Liver (tissue), 9 donors: Measurements from ENCODE around the gene SERPINE1. TPM values are rescaled to one million over a fixed set of nuclear protein-coding genes. Genes with fewer than 3 reads are reported as not detected.

Source experiments
- DNase-seq: peaks from one replicate; pipeline ENCODE4 v3.0.0-alpha.2; 2017; ENCODE audit warnings: low spot score
- H3K27ac ChIP-seq, 2 donors: one replicate each; pipeline ENCODE4 v1.7.0; 2013; ENCODE audit warnings: inconsistent platforms in 2 of 2, low read length in 2 of 2, control low read depth in 1 of 2, low read depth in 1 of 2, mild to moderate bottlenecking in 1 of 2
- H3K27me3 ChIP-seq, 4 donors: one replicate each; pipeline versions ENCODE4 v1.6.1 to v1.7.0; 2013; ENCODE audit warnings: low read length in 3 of 4, inconsistent platforms in 1 of 4, mild to moderate bottlenecking in 1 of 4, moderate library complexity in 1 of 4; ENCODE audit not compliant: control insufficient read depth in 4 of 4, insufficient read depth in 4 of 4
- H3K36me3 ChIP-seq, 4 donors: one replicate each; pipeline versions ENCODE4 v1.6.1 to v1.7.0; 2013; ENCODE audit warnings: low read length in 3 of 4, mild to moderate bottlenecking in 3 of 4, low read depth in 1 of 4, moderate library complexity in 1 of 4; ENCODE audit not compliant: control insufficient read depth in 4 of 4, insufficient read depth in 3 of 4
- H3K4me1 ChIP-seq, 4 donors: one replicate each; pipeline versions ENCODE4 v1.6.1 to v1.7.0; 2013; ENCODE audit warnings: low read length in 3 of 4, mild to moderate bottlenecking in 3 of 4, moderate library complexity in 1 of 4; ENCODE audit not compliant: control insufficient read depth in 4 of 4, insufficient read depth in 4 of 4
- H3K4me3 ChIP-seq, 3 donors: one replicate each; pipeline versions ENCODE4 v1.6.1 to v1.7.0; 2013; ENCODE audit warnings: low read length in 3 of 3, control low read depth in 1 of 3, low read depth in 1 of 3, mild to moderate bottlenecking in 1 of 3
- H3K9ac ChIP-seq, 2 donors: one replicate each; pipeline ENCODE4 v1.7.0; 2013; ENCODE audit warnings: low read length in 2 of 2, mild to moderate bottlenecking in 2 of 2, moderate library complexity in 2 of 2, control low read depth in 1 of 2, low read depth in 1 of 2
- H3K9me3 ChIP-seq, 4 donors: one replicate each; pipeline versions ENCODE4 v1.6.1 to v1.7.0; 2013; ENCODE audit warnings: low read length in 3 of 4; ENCODE audit not compliant: control insufficient read depth in 4 of 4
- ATF3 ChIP-seq: IDR thresholded peaks from 2 replicates; pipeline ENCODE4 v1.6.1; 2016; ENCODE audit warnings: antibody characterized with exemption
- CTCF ChIP-seq: fragments of 150-350 bp; IDR thresholded peaks from 2 replicates; pipeline ENCODE4 v1.5.1; 2017; ENCODE audit warnings: improper control_type of control experiment, low read depth, low read length; ENCODE audit not compliant: missing input control
- FOXA2 ChIP-seq: IDR thresholded peaks from 2 replicates; pipeline ENCODE4 v1.6.1; 2016; ENCODE audit warnings: antibody characterized with exemption
- GABPA ChIP-seq, 2 donors: IDR thresholded peaks in 1 of 2; conservative IDR thresholded peaks in 1 of 2; 2 replicates each; pipeline ENCODE4 v1.6.1; 2016; ENCODE audit warnings: antibody characterized with exemption in 2 of 2, mild to moderate bottlenecking in 1 of 2, moderate library complexity in 1 of 2
- HNF4A ChIP-seq, 2 donors: conservative IDR thresholded peaks; 2 replicates each; pipeline ENCODE4 v1.6.1; 2016; ENCODE audit warnings: antibody characterized with exemption in 2 of 2, mild to moderate bottlenecking in 2 of 2
- HNF4G ChIP-seq: IDR thresholded peaks from 2 replicates; pipeline ENCODE4 v1.6.1; 2016; ENCODE audit warnings: antibody characterized with exemption
- MAX ChIP-seq: IDR thresholded peaks from 2 replicates; pipeline ENCODE4 v1.6.1; 2016; ENCODE audit warnings: antibody characterized with exemption
- NR2F2 ChIP-seq: IDR thresholded peaks from 2 replicates; pipeline ENCODE4 v1.6.1; 2016; ENCODE audit warnings: antibody characterized with exemption
- REST ChIP-seq: IDR thresholded peaks from 2 replicates; pipeline ENCODE4 v1.6.1; 2016; ENCODE audit warnings: antibody characterized with exemption, mild to moderate bottlenecking
- RXRA ChIP-seq, 2 donors: IDR thresholded peaks; 2 replicates each; pipeline ENCODE4 v1.6.1; 2017 to 2018; ENCODE audit warnings: antibody characterized with exemption in 2 of 2, mild to moderate bottlenecking in 1 of 2
- TAF1 ChIP-seq: conservative IDR thresholded peaks from 2 replicates; pipeline ENCODE4 v1.6.1; 2016; ENCODE audit warnings: antibody characterized with exemption, mild to moderate bottlenecking
- ZBTB33 ChIP-seq: IDR thresholded peaks from 2 replicates; pipeline ENCODE4 v1.6.1; 2016; ENCODE audit warnings: antibody characterized with exemption
- WGBS: extraction: QIAGEN DNeasy Blood & Tissue Kit; methylation state at CpG from one replicate; pipeline ENCODE4 v1.1.7; 2013; 5-methylcytosine and 5-hydroxymethylcytosine counted together
- polyA plus RNA-seq, 2 donors: library from polyadenylated mRNA; stranded (reverse) in 1 of 2; unstranded in 1 of 2; fragments of 200-250 nt in 1 of 2; fragments of >200 nt in 1 of 2; fragmentation: Nextera tagmentation in 1 of 2; extraction: Ambion mirVana in 1 of 2; gene quantifications; one replicate each; pipeline versions ENCODE4 v1.2.1 to v1.2.3, GENCODE V29; 2013 to 2015
- total RNA-seq, 2 donors: library from RNA; depleted of rRNA; stranded (reverse); fragments of >200 nt; gene quantifications; one replicate each; pipeline ENCODE4 v1.2.3, GENCODE V29; 2014
- donor health status: healthy.
- donor health status: healthy.
- donor health status: healthy.
- donor health status: healthy.
- donor health status: healthy.

Gene SERPINE1
- total and polyA plus RNA-seq, 4 donors: 0.93 to 18.6 (median 8.0) TPM

GRCh38 chr7:101088069-101088425, 38.9 kb upstream of the SERPINE1 start:
- Histone ChIP-seq H3K36me3 (peaks cover 0 to 25% (median 7%) of the 10 kb centered on the region in 4 donors), H3K9ac (no peak overlapping the region), H3K4me3 (no peak overlapping the region), H3K4me1 (peaks cover 10 to 31% (median 17%) of the 10 kb centered on the region in 4 donors), H3K27me3 (no peaks in the 10 kb centered on the region), H3K27ac (no peak overlapping the region), H3K9me3 (no peaks in the 10 kb centered on the region)
- DNase-seq: no peak
- WGBS: 96% methylated on average over 21 of the region's 21 CpGs
- TF ChIP-seq HNF4G (no peak), REST (no peak), GABPA (IDR thresholded peaks at IDR 0.05 in 1 of 2, conservative IDR thresholded peaks at IDR 0.05 in 1 of 2) (no peak)

GRCh38 chr7:101088858-101089529, 37.9 kb upstream of the SERPINE1 start:
- H3K9ac ChIP-seq: no peak overlapping the region
- H3K36me3 ChIP-seq: peaks cover 0 to 25% (median 7%) of the 10 kb centered on the region in 4 donors
- 97% methylated on average over 41 of the region's 41 CpGs for WGBS
- TF ChIP-seq CTCF (no peak), TAF1 (no peak)
- H3K9me3 ChIP-seq: no peaks in the 10 kb centered on the region
- no peak for DNase-seq
- no peak overlapping the region for H3K4me3 ChIP-seq
- H3K4me1 ChIP-seq: peaks cover 10 to 31% (median 17%) of the 10 kb centered on the region in 4 donors
- no peaks in the 10 kb centered on the region for H3K27me3 ChIP-seq
- no peak overlapping the region for H3K27ac ChIP-seq

- Histone ChIP-seq H3K27ac (no peak overlapping the region), H3K27me3 (no peaks in the 10 kb centered on the region), H3K4me3 (no peak overlapping the region), H3K36me3 (peaks cover 0 to 25% (median 7%) of the 10 kb centered on the region in 4 donors), H3K9me3 (no peaks in the 10 kb centered on the region), H3K9ac (no peak overlapping the region), H3K4me1 (peaks cover 6 to 27% (median 16%) of the 10 kb centered on the region in 4 donors)
- DNase-seq: no peak
- WGBS: 92% methylated on average over 9 of the region's 9 CpGs
- no peak for TF ChIP-seq ATF3
- no peak for TF ChIP-seq MAX
- TF ChIP-seq HNF4A (conservative IDR thresholded peaks at IDR 0.05): no peak
- no peak for TF ChIP-seq ZBTB33
- TF ChIP-seq REST: no peak
- TF ChIP-seq FOXA2: no peak
- TF ChIP-seq NR2F2: no peak
- no peak for TF ChIP-seq RXRA (IDR thresholded peaks at IDR 0.05)
Observed at GRCh38 chr7:101089876-101090275, 37.0 kb upstream of the SERPINE1 start.
